ENCODE measurements around the gene WWC1.

- TF ChIP-seq GATA3 (IDR thresholded peaks at IDR 0.05; ENCODE audit: low read depth, low read length) (no peak), GATA2 (IDR thresholded peaks at IDR 0.05; ENCODE audit: low read depth, low read length) (no peak)
Measured at GRCh38 chr5:168348084-168348414, 56.6 kb downstream of the WWC1 start.

All from SH-SY5Y (cell line).